Activated CD8-positive, alpha-beta memory T cell treated with anti-CD3 and anti-CD28 coated beads for 48 hours (primary cell): Measurements from ENCODE around the gene CLDN1.
"Not testable (repeated sequence)": the region's sequence is repeated elsewhere in the genome, so short reads cannot be mapped to it uniquely, and the experiment has no call there.

Experiments used
- DNase-seq, 3 experiments: peaks; one replicate each; pipeline ENCODE4 v3.0.0-alpha.2; 2020; ENCODE audit warnings: low read depth in 2 of 3, low spot score in 2 of 3

Gene CLDN1

DNA sequence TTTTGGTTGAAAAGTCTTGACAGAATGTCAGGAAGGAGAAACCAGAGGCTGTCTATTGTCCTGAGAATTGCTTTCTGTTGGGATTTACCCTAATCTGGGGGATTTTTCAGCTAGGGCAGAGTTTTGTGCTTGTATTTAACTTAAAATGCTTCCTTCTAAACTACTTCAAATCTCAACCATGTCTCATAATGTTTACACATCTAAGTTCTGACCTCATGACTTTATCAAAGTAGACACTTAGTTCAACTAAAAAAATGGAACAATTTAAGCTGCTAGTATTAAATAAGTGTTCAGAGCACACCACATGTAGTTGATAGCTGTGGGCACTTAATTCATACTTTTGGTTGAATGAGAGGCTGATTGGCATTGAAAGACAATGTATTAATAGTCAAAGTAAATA, 28.2 kb downstream of the CLDN1 start:
- no peak for DNase-seq

DNA sequence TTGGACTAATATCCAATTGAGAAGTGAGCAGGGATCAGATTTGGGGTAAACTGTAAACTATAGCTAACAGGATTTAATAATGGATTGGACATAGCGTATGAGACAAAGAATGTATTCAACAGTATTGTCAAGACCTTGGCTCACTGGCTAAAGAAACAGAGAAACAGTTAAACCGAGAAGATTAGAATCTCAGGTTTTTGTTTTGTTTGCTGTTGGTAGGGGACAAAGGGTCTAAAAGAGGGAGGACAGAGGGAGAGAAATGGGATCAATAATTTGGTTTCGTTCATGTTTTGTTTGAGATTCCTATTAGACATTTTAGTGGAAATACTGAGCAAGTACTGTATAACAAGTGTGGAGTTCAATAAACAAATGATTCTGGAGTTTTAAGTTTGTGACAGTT, 28.6 kb downstream of the CLDN1 start:
- no peak for DNase-seq

DNA sequence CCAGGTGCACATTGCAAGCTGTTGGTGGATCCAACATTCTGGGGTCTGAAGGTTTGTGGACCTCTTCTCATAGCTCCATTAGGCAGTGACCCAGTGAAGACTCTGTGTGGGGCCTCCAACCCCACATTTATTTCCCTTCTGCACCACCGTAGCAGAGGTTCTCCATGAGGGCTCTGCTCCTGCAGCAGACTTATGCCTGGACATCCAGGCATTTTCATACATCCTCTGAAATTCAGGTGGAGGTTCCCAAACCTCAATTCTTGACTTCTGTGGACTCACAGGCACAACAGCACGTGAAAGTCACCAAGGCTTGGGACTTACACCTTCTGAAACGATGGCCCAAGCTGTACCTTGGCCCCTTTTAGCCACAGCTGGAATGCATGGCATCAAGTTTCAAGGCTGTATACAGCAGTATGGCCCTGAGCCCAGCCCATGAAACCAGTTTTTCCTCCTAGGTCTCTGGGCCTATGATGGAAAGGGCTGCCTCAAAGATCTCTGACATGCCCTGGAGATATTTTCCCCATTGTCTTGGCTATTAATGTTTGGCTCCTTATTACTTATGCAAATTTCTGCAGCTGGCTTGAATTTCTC, 30.2 kb downstream of the CLDN1 start:
- DNase-seq = no peak

- no peak for DNase-seq
These were observed 32.3 kb downstream of the CLDN1 start for GRCh38 chr3:190289989-190290388.

DNA sequence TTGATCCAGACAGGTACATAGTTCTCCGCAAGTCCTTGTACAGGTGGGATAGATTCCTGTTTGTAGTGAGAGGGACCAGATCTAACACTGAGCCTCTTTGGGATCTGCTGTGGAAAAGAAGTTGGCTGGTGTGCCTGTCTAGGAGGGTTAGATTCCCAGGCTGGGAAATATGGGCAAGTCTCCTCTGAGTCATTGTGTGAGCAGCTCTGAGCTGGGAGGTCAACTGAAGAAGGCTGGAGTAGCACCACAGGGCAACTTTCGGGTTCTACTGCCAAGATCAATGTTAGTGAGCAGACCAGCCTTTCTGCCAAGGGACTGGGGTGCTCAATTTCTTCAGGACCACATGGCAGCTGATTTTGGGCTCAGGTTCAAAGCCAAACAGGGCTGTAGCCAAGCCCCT, 33.4 kb downstream of the CLDN1 start:
- no peak for DNase-seq

GRCh38 chr3:190286014-190286413, 36.2 kb downstream of the CLDN1 start:
- no peak for DNase-seq

DNA sequence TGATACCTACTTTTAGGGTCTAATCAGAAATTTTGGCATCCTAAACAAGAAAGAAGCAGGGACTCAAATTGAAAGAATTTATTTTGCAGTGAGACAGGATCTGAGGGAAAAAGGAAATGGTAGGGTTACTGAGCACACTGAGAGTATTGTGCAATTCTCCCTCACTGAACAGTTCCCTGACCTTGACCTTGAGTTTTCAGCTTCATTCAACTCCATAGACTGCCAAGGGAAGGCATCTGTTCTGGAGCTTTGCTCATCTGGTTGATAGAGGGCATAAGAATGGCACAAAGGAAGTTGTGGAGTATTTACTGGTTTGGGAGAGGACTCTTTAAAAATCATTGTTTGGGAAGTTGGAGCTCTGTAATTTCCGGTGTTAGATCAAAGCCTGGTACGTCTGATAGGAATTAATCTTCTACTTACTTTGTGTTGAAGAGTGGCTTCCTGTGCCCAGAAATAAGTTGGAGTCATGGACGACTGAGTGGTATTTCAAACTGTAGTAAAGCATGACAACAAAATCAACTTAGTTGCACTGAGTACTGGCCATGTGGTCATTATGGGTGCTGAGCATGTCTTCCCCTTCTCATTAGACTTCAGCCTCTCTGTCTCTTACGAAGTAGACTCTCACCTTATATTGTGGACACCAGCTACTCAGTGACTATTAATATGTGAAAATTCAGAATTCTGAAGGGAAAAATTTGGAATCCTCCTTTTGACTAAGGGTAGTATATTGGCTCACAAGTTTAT, 40.8 kb downstream of the CLDN1 start:
- no peak for DNase-seq

DNA sequence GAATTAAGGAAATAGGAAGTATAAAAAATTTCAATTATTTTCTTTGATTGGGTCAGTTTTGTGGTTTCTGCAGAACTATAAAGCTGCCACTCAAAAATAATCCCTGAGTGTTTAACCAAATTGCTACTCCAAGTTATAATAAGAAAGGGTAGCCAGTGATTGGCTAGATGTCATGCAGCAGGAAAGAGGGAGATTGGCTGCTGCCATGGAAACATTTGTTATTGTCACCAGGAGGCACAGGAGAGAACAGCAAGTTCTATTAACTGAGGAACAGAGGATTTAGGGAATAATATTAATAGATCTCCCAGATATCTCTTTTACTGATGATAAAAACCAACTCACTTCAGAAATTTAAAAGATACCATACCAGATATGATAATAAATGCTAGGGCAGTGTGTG, 42.6 kb downstream of the CLDN1 start:
- DNase-seq = no peak

DNA sequence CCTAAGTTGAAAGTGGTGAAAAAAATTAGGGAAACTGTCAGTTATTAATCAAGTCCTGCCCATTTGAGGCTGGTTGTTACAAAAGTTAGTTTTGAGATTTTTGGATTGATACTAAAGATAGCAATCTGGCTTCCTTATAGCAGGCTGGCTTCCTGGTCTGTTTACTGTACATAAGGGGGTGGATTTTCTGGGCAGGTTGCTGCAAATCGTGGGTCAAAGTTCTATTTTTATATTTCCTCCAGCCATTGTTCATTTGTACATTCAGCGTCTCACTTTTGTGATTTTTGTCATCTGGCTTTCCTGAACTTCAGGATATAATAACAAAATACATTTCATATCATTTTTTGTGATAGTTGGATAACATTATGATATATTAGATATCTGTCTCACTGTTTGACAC, 49.5 kb downstream of the CLDN1 start:
- no peak for DNase-seq

- DNase-seq = no peak
These were observed 53.1 kb downstream of the CLDN1 start for GRCh38 chr3:190269101-190269500.

DNA sequence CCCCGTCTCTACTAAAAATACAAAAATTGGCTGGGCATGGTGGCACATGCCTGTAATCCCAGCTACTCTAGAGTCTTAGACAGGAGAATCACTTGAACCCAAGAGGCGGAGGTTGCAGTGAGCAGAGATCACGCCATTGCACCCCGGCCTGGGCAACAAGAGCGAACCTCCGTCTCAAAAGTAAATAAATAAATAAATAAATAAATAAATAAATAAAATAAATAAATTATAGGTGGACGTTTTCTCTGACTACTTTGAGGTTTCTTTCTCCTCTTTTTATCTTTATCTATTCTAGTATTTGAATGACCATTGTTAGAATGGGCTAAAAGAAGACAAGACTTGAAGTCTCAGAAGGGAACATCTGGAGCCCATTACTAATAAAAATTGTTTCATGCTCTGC, 54.8 kb downstream of the CLDN1 start:
- DNase-seq = not testable (repeated sequence)

GRCh38 chr3:190266913-190267290, 55.3 kb downstream of the CLDN1 start:
- no peak for DNase-seq

- DNase-seq = no peak
These were observed 55.9 kb downstream of the CLDN1 start for GRCh38 chr3:190266265-190266912.

DNA sequence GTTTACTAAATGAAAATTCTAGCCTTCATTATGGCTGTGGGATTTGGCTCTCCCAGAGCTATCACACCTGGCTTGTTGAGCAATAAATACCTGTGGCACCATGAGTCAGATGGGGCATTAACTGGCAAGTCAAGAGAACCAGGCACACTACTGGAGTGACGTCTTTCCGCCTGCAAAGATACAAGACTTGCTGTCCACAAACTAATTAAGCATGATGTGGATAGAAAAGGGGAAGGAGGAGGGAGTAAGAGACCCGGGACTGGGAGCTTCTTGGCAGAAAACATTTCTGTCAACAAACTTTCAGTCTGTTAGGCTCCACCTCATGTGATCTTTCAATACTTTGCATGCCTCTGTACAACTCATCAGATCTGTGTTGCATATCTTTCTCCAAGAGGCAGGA, 56.5 kb downstream of the CLDN1 start:
- no peak for DNase-seq

DNA sequence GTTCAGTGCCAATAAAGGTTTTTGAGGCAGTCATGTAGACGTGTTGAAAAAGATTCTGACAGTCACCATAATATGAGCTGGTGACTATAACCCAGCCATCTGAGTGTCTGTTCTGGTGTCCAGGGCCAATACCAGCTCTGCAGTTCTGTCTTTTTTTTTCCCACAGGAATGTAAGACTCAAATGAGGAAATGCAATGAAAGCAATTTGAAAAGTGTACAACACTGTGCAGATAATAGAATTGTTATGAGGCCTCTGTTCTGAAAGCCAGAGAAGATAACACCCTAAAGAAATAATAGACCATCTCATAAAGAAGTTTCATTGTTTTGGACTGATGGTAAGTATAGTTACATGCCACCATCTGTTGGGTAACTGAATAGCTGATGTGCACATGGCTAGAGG, 57.1 kb downstream of the CLDN1 start:
- no peak for DNase-seq

DNA sequence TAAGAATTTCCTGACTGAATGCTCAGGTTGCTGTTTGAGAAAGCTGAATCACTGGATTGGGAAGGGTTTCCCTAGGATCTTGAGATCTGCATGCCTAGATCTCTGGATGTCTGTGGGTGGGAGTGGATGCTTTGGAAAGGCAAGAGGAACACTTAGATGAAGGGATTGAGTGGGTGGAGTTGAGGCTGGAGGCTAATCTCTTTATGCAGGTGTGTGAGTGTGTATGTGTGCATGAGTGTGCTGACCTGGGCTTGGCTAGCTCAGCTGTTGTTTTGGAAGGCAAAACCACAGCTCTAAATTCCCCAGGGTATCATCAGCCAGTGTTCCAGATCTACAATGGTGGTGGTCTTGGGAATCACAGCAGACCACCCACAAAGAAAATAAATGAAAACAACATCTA, 60.5 kb downstream of the CLDN1 start:
- no peak for DNase-seq

DNA sequence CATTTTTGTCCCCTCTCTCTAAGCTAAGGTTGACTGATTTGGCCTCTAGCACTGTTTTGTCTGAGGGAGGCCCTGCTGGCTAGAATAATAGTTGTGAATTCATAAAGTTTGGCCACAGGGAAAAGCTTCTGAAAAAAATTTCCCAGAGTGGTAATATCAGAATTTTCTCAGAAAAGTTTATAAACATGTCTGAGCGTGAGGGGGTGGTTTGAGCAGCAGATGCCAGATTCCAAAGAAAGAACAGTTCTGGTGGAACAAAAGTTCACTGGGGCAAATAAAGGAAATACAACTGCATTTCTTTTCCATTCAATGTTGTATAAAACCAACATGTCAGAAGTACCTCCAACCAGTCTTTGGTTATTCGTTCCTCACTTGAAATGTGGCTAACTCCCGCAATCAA, 61.2 kb downstream of the CLDN1 start:
- no peak for DNase-seq

- DNase-seq = no peak
These were observed 61.9 kb downstream of the CLDN1 start for GRCh38 chr3:190260301-190260700.

- DNase-seq = no peak
These were observed 63.6 kb downstream of the CLDN1 start for GRCh38 chr3:190258634-190259033.
